A549 (cell line): ENCODE results near the gene ESRRG. TPM values are rescaled to one million over a fixed set of nuclear protein-coding genes. Genes with fewer than 3 reads are reported as not detected.

Experiments
- ATAC-seq, 2 experiments: fragments of 200-7000 bp in 1 of 2; fragments of >200 bp in 1 of 2; cut with Nextera tagmentation in 1 of 2; cut with Tn5 transposase in 1 of 2; 3 replicates each; pipeline versions ENCODE4 v1.8.0 to v1.9.1; 2018 to 2020; ENCODE audit warnings: mild to moderate bottlenecking in 1 of 2, moderate library complexity in 1 of 2
- CTCF ChIA-PET: fragments of 300-600 bp; sonication (Branson Sonifier 250); formaldehyde crosslinking; extraction: SDS; loops from one replicate; lab custom pipeline; 2021; ENCODE audit warnings: antibody characterized with exemption, inconsistent platforms; lab: Yijun Ruan, JAX
- POLR2A ChIA-PET: fragments of 350-600 bp; formaldehyde crosslinking; extraction: SDS; loops from one replicate; lab custom pipeline; 2021; ENCODE audit warnings: antibody characterized with exemption, inconsistent platforms; lab: Yijun Ruan, JAX
- DNase-seq, 2 experiments: peaks; one replicate each; pipeline versions ENCODE4 v3.0.0 to v3.0.0-alpha.2; 2011 to 2016; ENCODE audit warnings: low read depth in 1 of 2, low spot score in 1 of 2
- FAIRE-seq: peaks from 2 replicates; lab custom pipeline; 2011; peaks lifted over from hg19 to GRCh38; lab: Jason Lieb, UNC
- H3K27ac ChIP-seq, 2 experiments: fragments of >200 bp; sonication (Bioruptor Twin); formaldehyde crosslinking; 3 replicates each; pipeline ENCODE4 v1.5.1; 2016 to 2017
- H3K4me1 ChIP-seq: fragments of >200 bp; sonication (Bioruptor Twin); formaldehyde crosslinking; 3 replicates; pipeline ENCODE4 v1.6.1; 2016
- H3K4me2 ChIP-seq: fragments of >200 bp; sonication (Bioruptor Twin); formaldehyde crosslinking; 3 replicates; pipeline ENCODE4 v1.6.1; 2016
- H3K4me3 ChIP-seq: fragments of >200 bp; sonication (Bioruptor Twin); formaldehyde crosslinking; 3 replicates; pipeline ENCODE4 v1.5.1; 2016
- H3K9me3 ChIP-seq: fragments of >200 bp; sonication (Bioruptor Twin); formaldehyde crosslinking; 3 replicates; pipeline ENCODE4 v1.6.1; 2016
- BCL3 ChIP-seq: fragments of >200 bp; sonication (Bioruptor Twin); formaldehyde crosslinking; IDR thresholded peaks from 3 replicates; pipeline ENCODE4 v1.6.1; 2016
- CBX2 ChIP-seq: fragments of 200-600 bp; sonication (generic); IDR thresholded peaks from 2 replicates; pipeline ENCODE4 v1.6.1; 2016; ENCODE audit warnings: low read depth, mild to moderate bottlenecking, borderline replicate concordance
- CEBPB ChIP-seq, 2 experiments: fragments of >200 bp in 1 of 2; sonication (Bioruptor Twin) in 1 of 2; formaldehyde crosslinking in 1 of 2; IDR thresholded peaks; 2 replicates each; pipeline ENCODE4 v1.6.1; 2012 to 2016
- CTCF ChIP-seq: fragments of >200 bp; sonication (Bioruptor Twin); formaldehyde crosslinking; IDR thresholded peaks from 3 replicates; pipeline ENCODE4 v1.5.1; 2016
- E2F6 ChIP-seq: IDR thresholded peaks from 2 replicates; pipeline ENCODE4 v1.6.1; 2012; ENCODE audit warnings: low read depth, borderline replicate concordance
- EHF ChIP-seq: fragments of 250-450 bp; sonication (Bioruptor Pico); IDR thresholded peaks from 2 replicates; pipeline ENCODE4 v1.5.0; 2020; ENCODE audit warnings: mild to moderate bottlenecking
- EP300 ChIP-seq, 2 experiments: fragments of >200 bp; sonication (Bioruptor Twin); formaldehyde crosslinking; IDR thresholded peaks; 2 replicates in 1 of 2; 3 replicates in 1 of 2; pipeline ENCODE4 v1.6.1; 2016 to 2017
- FOSB ChIP-seq: fragments of 250-450 bp; sonication (Bioruptor Pico); IDR thresholded peaks from 2 replicates; pipeline ENCODE4 v1.5.0; 2020; ENCODE audit warnings: mild to moderate bottlenecking, moderate library complexity
- FOSL2 ChIP-seq, 2 experiments: fragments of 450-650 bp in 1 of 2; fragments of >200 bp in 1 of 2; sonication (Bioruptor Twin) in 1 of 2; formaldehyde crosslinking; IDR thresholded peaks; 2 replicates each; pipeline versions ENCODE4 v1.5.0 to v1.6.1; 2016 to 2020; ENCODE audit warnings: mild to moderate bottlenecking in 1 of 2, moderate library complexity in 1 of 2
- FOXS1 ChIP-seq: fragments of 250-450 bp; sonication (Bioruptor Pico); IDR thresholded peaks from 2 replicates; pipeline ENCODE4 v1.5.0; 2020; ENCODE audit warnings: mild to moderate bottlenecking, moderate library complexity
- GATA3 ChIP-seq: IDR thresholded peaks from 2 replicates; pipeline ENCODE4 v1.6.1; 2012; ENCODE audit warnings: borderline replicate concordance
- HDAC2 ChIP-seq: fragments of 200-600 bp; sonication (generic); IDR thresholded peaks from 2 replicates; pipeline ENCODE4 v1.6.1; 2016
- HEYL ChIP-seq: fragments of 250-450 bp; sonication (Bioruptor Pico); IDR thresholded peaks from 2 replicates; pipeline ENCODE4 v1.8.0; 2021; ENCODE audit warnings: mild to moderate bottlenecking, moderate library complexity
- HOXB13 ChIP-seq: fragments of 250-450 bp; sonication (Bioruptor Pico); IDR thresholded peaks from 2 replicates; pipeline ENCODE4 v1.5.0; 2020; ENCODE audit warnings: low read depth, mild to moderate bottlenecking, moderate library complexity
- HOXB5 ChIP-seq: fragments of 250-450 bp; sonication (Bioruptor Pico); IDR thresholded peaks from 2 replicates; pipeline ENCODE4 v1.5.0; 2020; ENCODE audit warnings: mild to moderate bottlenecking, moderate library complexity
- KDM1A ChIP-seq: fragments of 200-600 bp; sonication (generic); IDR thresholded peaks from 2 replicates; pipeline ENCODE4 v1.6.1; 2016; ENCODE audit warnings: low read depth, mild to moderate bottlenecking
- MAFK ChIP-seq: fragments of 450-650 bp; IDR thresholded peaks from 2 replicates; pipeline ENCODE4 v1.6.1; 2014; ENCODE audit not compliant: partially characterized antibody
- NR3C1 ChIP-seq: fragments of >200 bp; sonication (Bioruptor Twin); formaldehyde crosslinking; IDR thresholded peaks from 3 replicates; pipeline ENCODE4 v1.6.1; 2017
- PHF8 ChIP-seq: fragments of 200-600 bp; sonication (generic); IDR thresholded peaks from 2 replicates; pipeline ENCODE4 v1.6.1; 2016; ENCODE audit warnings: low read depth, mild to moderate bottlenecking, antibody characterized with exemption, moderate library complexity, borderline replicate concordance
- POLR2AphosphoS2 ChIP-seq: conservative IDR thresholded peaks from 2 replicates; pipeline ENCODE4 v1.6.1; 2012; ENCODE audit warnings: low read length, improper control_type of control experiment, inconsistent platforms
- RAD21 ChIP-seq, 2 experiments: fragments of >200 bp in 1 of 2; sonication (Bioruptor Twin) in 1 of 2; formaldehyde crosslinking in 1 of 2; IDR thresholded peaks in 1 of 2; conservative IDR thresholded peaks in 1 of 2; 2 replicates in 1 of 2; 3 replicates in 1 of 2; pipeline ENCODE4 v1.6.1; 2012 to 2018; ENCODE audit warnings: inconsistent platforms in 1 of 2
- RFX5 ChIP-seq: fragments of 450-650 bp; IDR thresholded peaks from 2 replicates; pipeline ENCODE4 v1.7.1; 2014; ENCODE audit warnings: antibody characterized with exemption, mild to moderate bottlenecking, moderate library complexity
- SMC3 ChIP-seq: fragments of >200 bp; sonication (Bioruptor Twin); formaldehyde crosslinking; IDR thresholded peaks from 3 replicates; pipeline ENCODE4 v1.6.1; 2018; ENCODE audit warnings: inconsistent platforms
- TP53 ChIP-seq: fragments of 250-450 bp; sonication (Bioruptor Pico); IDR thresholded peaks from 2 replicates; pipeline ENCODE4 v1.5.0; 2021; ENCODE audit warnings: mild to moderate bottlenecking, moderate library complexity
- ZC3H11A ChIP-seq: fragments of 450-650 bp; IDR thresholded peaks from 2 replicates; pipeline ENCODE4 v1.6.1; 2014; ENCODE audit warnings: antibody characterized with exemption, mild to moderate bottlenecking
- ZSCAN20 ChIP-seq: fragments of 250-450 bp; sonication (Bioruptor Pico); IDR thresholded peaks from 2 replicates; pipeline ENCODE4 v1.8.0; 2022; ENCODE audit warnings: mild to moderate bottlenecking, moderate library complexity
- WGBS: methylation state at CpG from one replicate; pipeline ENCODE4 v1.1.6; 2017; ENCODE audit errors: missing lambda C conversion rate; 5-methylcytosine and 5-hydroxymethylcytosine counted together
- polyA plus RNA-seq, 4 experiments: library from polyadenylated mRNA; depleted of rRNA in 3 of 4; stranded (reverse); fragments of >200 nt; fragmentation: RNase III in 1 of 4; extraction: RNeasy Plus Mini Kit Qiagen cat#74134 plus additional on column Dnase treatment in 1 of 4; gene quantifications; 2 replicates in 3 of 4; 3 replicates in 1 of 4; pipeline ENCODE4 v1.2.3, GENCODE V29; 2011 to 2017

The ESRRG gene
- polyA plus RNA-seq, 2 of the 4 experiments (the other 2 are of a cell fraction), result 0.09 TPM; not detected in 1

GRCh38 chr1:216742625-216743024, 19.4 kb upstream of the ESRRG start:
- no peak for FAIRE-seq
- WGBS, result 0% methylated on average over 2 of the region's 2 CpGs

GRCh38 chr1:216740331-216740730, 17.1 kb upstream of the ESRRG start:
- no peak for DNase-seq
- CTCF ChIA-PET, result no interaction called here
- TF ChIP-seq RFX5, result no peak
- no peak for TF ChIP-seq TP53 (CRISPR knock-in tag)
- TF ChIP-seq CBX2, result no peak
- no peak for TF ChIP-seq FOSL2 (IDR thresholded peaks at IDR 0.05)
- TF ChIP-seq FOSL2 (CRISPR knock-in tag; IDR thresholded peaks at IDR 0.05), result no peak
- no peak for TF ChIP-seq FOSB
- TF ChIP-seq HDAC2, result no peak
- no peak for TF ChIP-seq HEYL (CRISPR knock-in tag)
- no peak for TF ChIP-seq ZSCAN20 (CRISPR knock-in tag)
- TF ChIP-seq E2F6, result no peak
- TF ChIP-seq EP300 (IDR thresholded peaks at IDR 0.05), result no peak
- no peak for TF ChIP-seq HOXB13 (CRISPR knock-in tag)
- TF ChIP-seq SMC3, result no peak
- no peak for TF ChIP-seq HOXB5 (CRISPR knock-in tag)
- TF ChIP-seq MAFK, result no peak
- no peak for TF ChIP-seq ZC3H11A
- TF ChIP-seq BCL3, result no peak
- no peak for TF ChIP-seq FOXS1 (CRISPR knock-in tag)
- no peak for TF ChIP-seq KDM1A
- no peak for TF ChIP-seq POLR2AphosphoS2
- TF ChIP-seq, all 56 proteins: peak for 0
- H3K4me1 ChIP-seq, result no peaks in the 10 kb centered on the region
- FAIRE-seq (no peak), ATAC-seq (no peak)
- H3K4me3 ChIP-seq, result no peak overlapping the region
- WGBS, result 2% methylated on average over 2 of the region's 2 CpGs
- POLR2A ChIA-PET, result no interaction called here
- H3K4me2 ChIP-seq, result no peak overlapping the region
- no peaks in the 10 kb centered on the region for H3K9me3 ChIP-seq
- H3K27ac ChIP-seq, result no peak overlapping the region

More at GRCh38 chr1:216742625-216743024, 19.4 kb upstream of the ESRRG start:
- peak in 1 of 2 experiments; percentile 11 for DNase-seq
- Histone ChIP-seq H3K27ac (no peak overlapping the region), H3K9me3 (no peaks in the 10 kb centered on the region)
- TF ChIP-seq EHF, result no peak
- TF ChIP-seq CEBPB (IDR thresholded peaks at IDR 0.05), result no peak
- TF ChIP-seq RAD21 (conservative IDR thresholded peaks at IDR 0.05 in 1 of 2, IDR thresholded peaks at IDR 0.05 in 1 of 2), result peak; percentile 21 to 29; a peak in 1 of 5 replicates
- no peak for TF ChIP-seq PHF8
- peak; percentile 26; the same call in 1 of the 3 replicates for TF ChIP-seq CTCF
- no peak for TF ChIP-seq MAFK
- no peak for TF ChIP-seq NR3C1
- TF ChIP-seq SMC3, result peak; percentile 37; the same call in 2 of the 3 replicates
- TF ChIP-seq GATA3, result no peak
- TF ChIP-seq POLR2AphosphoS2, result no peak
- no peak for TF ChIP-seq TP53 (CRISPR knock-in tag)
- TF ChIP-seq, all 56 proteins: peak for 3
- Histone ChIP-seq H3K4me2 (no peak overlapping the region), H3K4me1 (no peaks in the 10 kb centered on the region), H3K4me3 (no peak overlapping the region)
- ChIA-PET CTCF (interaction anchor here (1.0 to 1.5 kb wide), 3 partner anchors 10 to 22 kb away, joined by 3 to 7 read pairs (median 3); no protein-coding TSS in a partner anchor), POLR2A (no interaction called here)
- no peak for ATAC-seq
